K562 (cell line): ENCODE results near the gene TBC1D9. TPM values are rescaled to one million over a fixed set of nuclear protein-coding genes. Genes with fewer than 3 reads are reported as not detected.

Source experiments
- ATAC-seq: fragments of 200-7000 bp; cut with Tn5 transposase; 3 replicates; pipeline ENCODE4 v1.9.1; 2020; ENCODE audit warnings: moderate library complexity
- BruUV-seq: library from RNA; stranded (reverse); fragments of 400-500 nt; replicated peaks from 2 replicates; lab custom pipeline; 2021; lab: Mats Ljungman, UMichigan
- CTCF ChIA-PET: fragments of 300-600 bp; formaldehyde crosslinking; extraction: SDS; loops from one replicate; lab custom pipeline; 2021; ENCODE audit warnings: low intra/inter-chr PET ratio; lab: Yijun Ruan, JAX
- POLR2A ChIA-PET: fragments of 300-600, 350-650 bp; sonication (Branson Sonifier 250); formaldehyde crosslinking; extraction: SDS; loops from one replicate; lab custom pipeline; 2021; ENCODE audit warnings: antibody characterized with exemption, inconsistent platforms; lab: Yijun Ruan, JAX
- DNase-seq, 4 experiments: peaks; one replicate each; pipeline versions ENCODE4 v3.0.0 to v3.0.0-alpha.2; 2011 to 2018; ENCODE audit warnings: low spot score in 3 of 4, mixed read lengths in 3 of 4; ENCODE audit errors: extremely low read depth in 1 of 4
- FAIRE-seq: peaks from 2 replicates; lab custom pipeline; 2011; peaks lifted over from hg19 to GRCh38; lab: Jason Lieb, UNC
- H2AFZ ChIP-seq: 2 replicates; pipeline ENCODE4 v1.6.0; 2011; ENCODE audit warnings: low read depth, low read length, control low read depth, inconsistent platforms
- H3K27ac ChIP-seq: fragments of 200-600 bp; 3 replicates; pipeline ENCODE4 v1.8.0; 2011; ENCODE audit warnings: low read depth, mild to moderate bottlenecking, control low read depth, inconsistent platforms, low read length, moderate library complexity, mixed read lengths; ENCODE audit errors: extremely low read depth
- H3K27me3 ChIP-seq, 2 experiments: fragments of 300-600 bp in 1 of 2; 2 replicates in 1 of 2; 3 replicates in 1 of 2; pipeline versions ENCODE4 v1.6.0 to v1.8.0; 2011; ENCODE audit warnings: inconsistent platforms in 2 of 2, low read length in 2 of 2, mild to moderate bottlenecking in 1 of 2, mixed read lengths in 1 of 2, moderate library complexity in 1 of 2; ENCODE audit not compliant: control insufficient read depth in 2 of 2, insufficient read depth in 2 of 2
- H3K36me3 ChIP-seq: fragments of 300-600 bp; 3 replicates; pipeline ENCODE4 v1.8.0; 2011; ENCODE audit warnings: mild to moderate bottlenecking, low read length, inconsistent platforms; ENCODE audit not compliant: control insufficient read depth, insufficient read depth
- H3K4me1 ChIP-seq, 2 experiments: fragments of 200-600 bp in 1 of 2; replicated peaks in 1 of 2; 2 replicates in 1 of 2; 3 replicates in 1 of 2; pipeline versions ENCODE4 v1.5.1 to v1.8.0; 2011; ENCODE audit warnings: inconsistent platforms in 2 of 2, low read length in 2 of 2, mild to moderate bottlenecking in 1 of 2, mixed read lengths in 1 of 2, moderate library complexity in 1 of 2; ENCODE audit not compliant: control insufficient read depth in 2 of 2, insufficient read depth in 2 of 2
- H3K4me2 ChIP-seq: 2 replicates; pipeline ENCODE4 v1.6.1; 2011; ENCODE audit warnings: low read length, control low read depth, inconsistent platforms, mixed read lengths; ENCODE audit not compliant: insufficient read depth
- H3K4me3 ChIP-seq: fragments of 200-600 bp; sonication (generic), shearing (Covaris generic); 2 replicates; pipeline ENCODE4 v1.5.1; 2016; ENCODE audit warnings: control low read depth, inconsistent platforms
- H3K79me2 ChIP-seq: fragments of 200-600 bp; 3 replicates; pipeline ENCODE4 v1.8.0; 2011; ENCODE audit warnings: low read length, inconsistent platforms; ENCODE audit not compliant: control insufficient read depth, insufficient read depth
- H3K9ac ChIP-seq, 2 experiments: 2 replicates each; pipeline versions ENCODE4 v1.6.0 to v1.6.1; 2011; ENCODE audit warnings: low read depth in 2 of 2, low read length in 2 of 2, control low read depth in 1 of 2, inconsistent platforms in 1 of 2, mild to moderate bottlenecking in 1 of 2, mixed read lengths in 1 of 2; ENCODE audit not compliant: insufficient read depth in 1 of 2
- H3K9me1 ChIP-seq: one replicate; pipeline ENCODE4 v1.6.0; 2011; ENCODE audit warnings: inconsistent platforms, mild to moderate bottlenecking, low read length, moderate library complexity; ENCODE audit not compliant: control insufficient read depth, insufficient read depth
- H3K9me3 ChIP-seq: replicated peaks from 2 replicates; pipeline ENCODE4 v1.5.1; 2011; ENCODE audit warnings: low read depth, low read length, inconsistent platforms; ENCODE audit not compliant: control insufficient read depth, insufficient read depth
- H4K20me1 ChIP-seq: replicated peaks from 2 replicates; pipeline ENCODE4 v1.6.1; 2011; ENCODE audit warnings: low read length, inconsistent platforms, mixed read lengths; ENCODE audit not compliant: control insufficient read depth, insufficient read depth
- ETV6 ChIP-seq, 3 experiments: fragments of 150-350 bp in 1 of 3; sonication (generic) in 1 of 3; formaldehyde crosslinking in 1 of 3; IDR thresholded peaks; 2 replicates each; pipeline versions ENCODE4 v1.6.1 to v1.8.0; 2014 to 2022; ENCODE audit warnings: borderline replicate concordance in 2 of 3, low read depth in 2 of 3, antibody characterized with exemption in 1 of 3, low read length in 1 of 3, mild to moderate bottlenecking in 1 of 3, missing genetic modification reagents in 1 of 3
- MCM7 ChIP-seq, 2 experiments: fragments of 450-650 bp; IDR thresholded peaks; 2 replicates each; pipeline ENCODE4 v1.6.1; 2016 to 2018
- NR2C2 ChIP-seq, 2 experiments: fragments of 200-800 bp in 1 of 2; sonication (Bioruptor generic) in 1 of 2; sonication (generic) in 1 of 2; formaldehyde crosslinking in 1 of 2; IDR thresholded peaks; 2 replicates each; pipeline versions ENCODE4 v1.6.1 to v1.8.0; 2016 to 2022; ENCODE audit warnings: mild to moderate bottlenecking in 1 of 2, missing compliant biosample characterization in 1 of 2, missing genetic modification characterization in 1 of 2, missing genetic modification reagents in 1 of 2
- RFX1 ChIP-seq: fragments of 450-650 bp; IDR thresholded peaks from 2 replicates; pipeline ENCODE4 v1.6.1; 2016; ENCODE audit warnings: mild to moderate bottlenecking, moderate library complexity
- TAF1 ChIP-seq: IDR thresholded peaks from 2 replicates; pipeline ENCODE4 v1.6.1; 2011; ENCODE audit warnings: mild to moderate bottlenecking, low read length, moderate library complexity; ENCODE audit not compliant: insufficient read depth, control insufficient read depth, severe bottlenecking; ENCODE audit errors: extremely low read depth
- TCF3 ChIP-seq: sonication (generic); formaldehyde crosslinking; IDR thresholded peaks from 2 replicates; pipeline ENCODE4 v1.4.0; 2020; ENCODE audit warnings: mild to moderate bottlenecking, missing genetic modification reagents
- ZNF277 ChIP-seq: fragments of 250-450 bp; sonication (Bioruptor Pico); IDR thresholded peaks from 2 replicates; pipeline ENCODE4 v1.8.0; 2022; ENCODE audit warnings: inconsistent platforms, mild to moderate bottlenecking, moderate library complexity, borderline replicate concordance
- ZNF766 ChIP-seq: fragments of 200-800 bp; sonication (Bioruptor generic); conservative IDR thresholded peaks from 2 replicates; pipeline ENCODE4 v1.6.1; 2016; ENCODE audit warnings: missing genetic modification characterization, missing compliant biosample characterization
- WGBS: fragments of 100-300 bp; shearing (Covaris generic); methylation state at CpG from one replicate; pipeline ENCODE4 v1.1.6; 2016; ENCODE audit warnings: low coverage, mixed read lengths; ENCODE audit not compliant: insufficient coverage; ENCODE audit errors: missing lambda C conversion rate; 5-methylcytosine and 5-hydroxymethylcytosine counted together
- in situ Hi-C: fragments of 300-500 bp; cut with MboI; formaldehyde crosslinking; loops from 4 replicates; pipeline ENCODE4 v1.15.0; 2018; ENCODE audit warnings: inconsistent platforms, mixed read lengths
- intact Hi-C: fragments of 100-400 bp; cut with micrococcal nuclease; formaldehyde crosslinking; loops from 2 replicates; pipeline ENCODE4 v1.14.2; 2022
- polyA plus RNA-seq, 8 experiments: library from polyadenylated mRNA; depleted of rRNA in 4 of 8; stranded (reverse) in 5 of 8; unstranded in 3 of 8; fragments of >200 nt; fragmentation: Nextera tagmentation in 2 of 8; fragmentation: Illumina TruSeq in 1 of 8; extraction: Ambion mirVana in 2 of 8; extraction: Trizol in 1 of 8; gene quantifications; 2 replicates each; pipeline versions ENCODE4 v1.2.1 to v1.2.3, GENCODE V29; 2011 to 2014; ENCODE audit warnings: inconsistent platforms in 1 of 8, missing spikeins in 1 of 8
- total RNA-seq, 7 experiments: library from RNA; depleted of rRNA in 6 of 7; stranded (reverse); fragments of >200 nt in 6 of 7; fragmentation: Illumina TruSeq in 2 of 7; extraction: Trizol in 2 of 7; gene quantifications; 2 replicates each; pipeline versions ENCODE4 v1.2.1 to v1.2.3, GENCODE V29; 2011 to 2021; ENCODE audit warnings: low replicate concordance in 1 of 7
- TF ChIP-seq, protein P1 (sequence below): sonication (generic); formaldehyde crosslinking; IDR thresholded peaks from 2 replicates; pipeline ENCODE4 v1.9.0; 2022; ENCODE audit warnings: mild to moderate bottlenecking, missing genetic modification reagents

TBC1D9 gene
- total and polyA plus RNA-seq, 9 of the 15 experiments (the other 6 are each of a cell fraction or from before 2014, with no cell fraction given), result 0.13 TPM; not detected in 8

DNA sequence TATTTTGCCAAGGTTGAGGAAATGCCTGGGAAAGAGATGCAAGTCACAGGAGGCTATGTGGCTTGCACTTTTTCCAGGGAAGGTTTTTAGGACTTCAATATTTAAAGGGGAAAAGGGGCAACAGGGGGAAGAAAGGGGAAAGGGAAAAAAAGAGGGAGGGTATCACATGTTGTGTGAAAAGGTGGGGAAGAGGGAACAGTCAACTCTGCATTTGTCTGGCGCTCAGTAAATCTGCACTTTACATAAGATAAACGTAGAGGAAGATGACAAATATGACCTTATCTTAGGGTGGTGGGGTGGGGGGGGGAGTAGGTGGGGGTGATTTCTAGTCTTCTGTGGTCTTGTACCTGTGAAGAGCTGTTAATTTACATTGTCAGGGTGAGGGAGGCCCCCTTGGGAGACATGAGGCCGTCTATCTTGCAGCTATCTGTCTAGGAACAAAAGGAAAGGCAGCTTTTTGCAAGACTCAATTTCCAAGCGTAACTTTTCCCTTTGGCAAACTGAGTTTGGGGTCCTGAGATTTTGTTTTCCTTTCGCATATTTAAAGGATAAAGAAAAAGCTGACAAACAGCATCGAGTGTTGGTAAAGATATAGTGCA is 115.9 kb downstream of the TBC1D9 start:
- ChIA-PET CTCF (interaction anchor here (0.6 kb wide), 1 partner anchor 280 kb away, joined by 3 read pairs; no protein-coding TSS in a partner anchor), POLR2A (interaction anchor here (0.7 kb wide), 1 partner anchor 481 kb away, joined by 3 read pairs; no protein-coding TSS in a partner anchor)
- H2AFZ ChIP-seq, result no peak overlapping the region
- peaks cover 0 to 15% of the 10 kb centered on the region in 2 experiments; a peak in 2 of 5 replicates for H3K4me1 ChIP-seq
- no peak overlapping the region for H3K9ac ChIP-seq
- no peaks in the 10 kb centered on the region for H3K9me1 ChIP-seq
- ATAC-seq, result no peak
- H3K27me3 ChIP-seq, result peaks cover 26 to 38% of the 10 kb centered on the region in 2 experiments; a peak in 4 of 5 replicates
- TF ChIP-seq ZNF766 (CRISPR knock-in tag) (peak; percentile 39; the same call in 1 of the 2 replicates), RFX1 (no peak)
- H3K79me2 ChIP-seq, result no peaks in the 10 kb centered on the region
- WGBS, result 0% methylated on average over 6 of the region's 6 CpGs
- no peaks in the 10 kb centered on the region for H4K20me1 ChIP-seq
- intact Hi-C loops, result no loop called here
- no peak for DNase-seq
- H3K36me3 ChIP-seq, result no peaks in the 10 kb centered on the region
- no peak overlapping the region for H3K27ac ChIP-seq
- H3K9me3 ChIP-seq, result no peaks in the 10 kb centered on the region
- no peak for FAIRE-seq
- in situ Hi-C loops, result no loop called here
- no peak overlapping the region for H3K4me2 ChIP-seq
- no TSS peak for BruUV-seq
- H3K4me3 ChIP-seq, result no peak overlapping the region

- Histone ChIP-seq H3K79me2 (no peaks in the 10 kb centered on the region), H3K4me2 (no peak overlapping the region), H3K9ac (no peak overlapping the region), H3K27ac (no peak overlapping the region), H3K4me1 (peaks cover 0 to 15% of the 10 kb centered on the region in 2 experiments; a peak in 2 of 5 replicates), H3K4me3 (no peak overlapping the region), H2AFZ (no peak overlapping the region), H3K9me1 (no peaks in the 10 kb centered on the region), H4K20me1 (no peaks in the 10 kb centered on the region), H3K36me3 (no peaks in the 10 kb centered on the region), H3K27me3 (peaks cover 25 to 27% of the 10 kb centered on the region in 2 experiments; a peak in 4 of 5 replicates), H3K9me3 (no peaks in the 10 kb centered on the region)
- ChIA-PET POLR2A (no interaction called here), CTCF (interaction anchor here (2.8 kb wide), 1 partner anchor 279 kb away, joined by 18 read pairs; no protein-coding TSS in a partner anchor)
- BruUV-seq, result no TSS peak
- intact Hi-C loops, result loop anchor here (5.0 kb wide), 1 partner anchor 213 kb away; no protein-coding TSS in a partner anchor
- ATAC-seq (no peak), DNase-seq (no peak), FAIRE-seq (no peak)
- 0% methylated on average over 7 of the region's 7 CpGs for WGBS
- in situ Hi-C loops, result no loop called here
- no peak for TF ChIP-seq ZNF277 (CRISPR knock-in tag)
- no peak for TF ChIP-seq TCF3 (CRISPR knock-in tag)
- no peak for TF ChIP-seq MCM7 (IDR thresholded peaks at IDR 0.05)
- TF ChIP-seq ETV6 (IDR thresholded peaks at IDR 0.05; ENCODE audit: borderline replicate concordance in 1 of 2, low read depth in 2 of 2, low read length in 1 of 2), result no peak
- TF ChIP-seq ETV6 (CRISPR knock-in tag; IDR thresholded peaks at IDR 0.05; ENCODE audit: borderline replicate concordance), result no peak
- TF ChIP-seq, protein P1, sequence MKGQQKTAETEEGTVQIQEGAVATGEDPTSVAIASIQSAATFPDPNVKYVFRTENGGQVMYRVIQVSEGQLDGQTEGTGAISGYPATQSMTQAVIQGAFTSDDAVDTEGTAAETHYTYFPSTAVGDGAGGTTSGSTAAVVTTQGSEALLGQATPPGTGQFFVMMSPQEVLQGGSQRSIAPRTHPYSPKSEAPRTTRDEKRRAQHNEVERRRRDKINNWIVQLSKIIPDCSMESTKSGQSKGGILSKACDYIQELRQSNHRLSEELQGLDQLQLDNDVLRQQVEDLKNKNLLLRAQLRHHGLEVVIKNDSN, result no peak
- no peak for TF ChIP-seq TAF1
- no peak for TF ChIP-seq NR2C2 (CRISPR knock-in tag; IDR thresholded peaks at IDR 0.05)
- no peak for TF ChIP-seq NR2C2 (tag; IDR thresholded peaks at IDR 0.05)
Measured at GRCh38 chr4:140639066-140639465, 117.1 kb downstream of the TBC1D9 start.
